ENCODE results near the gene SULF2.

The SULF2 gene

DNA sequence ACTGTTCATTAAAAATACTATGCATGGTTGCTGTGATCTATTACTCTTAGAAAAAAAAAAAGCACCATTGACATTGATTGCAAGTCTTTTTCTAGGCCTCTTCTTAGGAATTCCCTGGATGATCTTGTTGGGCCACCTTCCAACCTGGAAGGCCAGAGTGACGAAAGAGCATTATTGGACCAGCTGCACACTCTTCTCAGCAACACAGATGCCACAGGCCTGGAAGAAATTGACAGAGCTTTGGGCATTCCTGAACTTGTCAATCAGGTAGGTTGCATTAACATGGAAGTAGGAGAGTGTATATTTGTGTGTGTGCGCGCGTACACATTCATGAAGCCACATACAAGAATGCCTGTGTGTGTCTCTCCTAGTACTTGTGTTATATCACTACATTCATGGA, 143.2 kb downstream of the SULF2 start:
- DNase-seq, result no peak

DNA sequence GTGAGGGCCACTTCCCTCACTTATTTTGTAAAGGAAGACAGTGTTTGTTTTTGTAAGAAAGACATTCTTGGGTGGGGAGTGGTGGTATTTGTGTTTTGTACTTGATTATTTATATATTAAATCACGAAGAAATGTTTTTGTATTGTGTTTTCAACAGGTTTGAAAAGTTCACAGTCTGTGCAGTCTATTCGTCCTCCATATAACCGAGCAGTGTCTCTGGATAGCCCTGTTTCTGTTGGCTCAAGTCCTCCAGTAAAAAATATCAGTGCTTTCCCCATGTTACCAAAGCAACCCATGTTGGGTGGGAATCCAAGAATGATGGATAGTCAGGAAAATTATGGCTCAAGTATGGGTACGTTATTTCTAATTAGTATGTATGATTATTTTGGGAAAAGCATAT, 146.4 kb downstream of the SULF2 start:
- DNase-seq, result no peak

DNA sequence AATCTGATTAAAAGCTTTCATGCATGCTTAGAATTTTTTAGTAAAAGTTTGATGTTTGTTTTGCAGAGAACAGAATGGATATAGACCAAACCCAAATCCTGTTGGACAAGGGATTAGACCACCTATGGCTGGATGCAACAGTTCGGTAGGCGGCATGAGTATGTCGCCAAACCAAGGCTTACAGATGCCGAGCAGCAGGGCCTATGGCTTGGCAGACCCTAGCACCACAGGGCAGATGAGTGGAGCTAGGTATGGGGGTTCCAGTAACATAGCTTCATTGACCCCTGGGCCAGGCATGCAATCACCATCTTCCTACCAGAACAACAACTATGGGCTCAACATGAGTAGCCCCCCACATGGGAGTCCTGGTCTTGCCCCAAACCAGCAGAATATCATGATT, 150.0 kb downstream of the SULF2 start:
- DNase-seq, result no peak

DNA sequence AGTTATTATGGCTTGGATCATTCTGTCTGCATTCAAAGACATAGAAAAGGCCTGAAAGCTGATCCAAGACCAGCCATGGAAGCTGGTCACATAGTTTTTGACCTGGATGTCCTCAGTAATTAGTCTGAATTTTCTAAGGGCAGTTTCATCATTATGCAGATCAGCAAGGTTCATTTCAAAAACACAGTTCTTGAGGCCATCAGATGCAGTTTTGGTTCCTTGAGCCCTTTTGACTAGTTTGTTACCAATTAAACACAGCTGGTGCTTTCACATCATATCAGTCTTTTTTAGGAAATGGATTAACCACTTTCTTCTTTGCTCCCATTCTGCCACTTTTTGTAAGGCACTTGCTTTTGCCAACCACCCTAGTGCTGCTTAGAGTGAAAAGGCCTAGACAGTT, 154.2 kb downstream of the SULF2 start:
- no peak for DNase-seq

GRCh38 chr20:47629907-47630306, 155.4 kb downstream of the SULF2 start:
- no peak for DNase-seq

GRCh38 chr20:47627540-47627939, 157.7 kb downstream of the SULF2 start:
- DNase-seq, result no peak

DNA sequence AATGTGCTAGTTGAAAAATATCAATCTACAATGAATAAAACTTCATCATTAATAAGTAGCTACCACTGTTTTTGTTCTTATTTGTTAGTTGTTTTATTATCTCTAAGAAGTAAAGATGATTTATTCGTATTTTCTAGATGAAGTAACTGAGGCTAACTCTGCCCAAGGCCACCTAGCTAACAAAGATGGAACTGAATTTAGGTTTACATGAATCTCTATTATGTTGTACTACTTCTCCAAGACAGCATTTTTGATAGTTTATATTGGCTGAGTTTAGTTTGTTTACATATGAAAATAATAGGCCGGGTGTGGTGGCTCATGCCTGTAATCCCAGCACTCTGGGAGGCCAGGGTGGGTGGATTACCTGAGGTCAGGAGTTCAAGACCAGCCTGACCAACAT, 162.1 kb downstream of the SULF2 start:
- DNase-seq, result no peak

- no peak for DNase-seq
These were observed 163.1 kb downstream of the SULF2 start for GRCh38 chr20:47622118-47622665.

DNA sequence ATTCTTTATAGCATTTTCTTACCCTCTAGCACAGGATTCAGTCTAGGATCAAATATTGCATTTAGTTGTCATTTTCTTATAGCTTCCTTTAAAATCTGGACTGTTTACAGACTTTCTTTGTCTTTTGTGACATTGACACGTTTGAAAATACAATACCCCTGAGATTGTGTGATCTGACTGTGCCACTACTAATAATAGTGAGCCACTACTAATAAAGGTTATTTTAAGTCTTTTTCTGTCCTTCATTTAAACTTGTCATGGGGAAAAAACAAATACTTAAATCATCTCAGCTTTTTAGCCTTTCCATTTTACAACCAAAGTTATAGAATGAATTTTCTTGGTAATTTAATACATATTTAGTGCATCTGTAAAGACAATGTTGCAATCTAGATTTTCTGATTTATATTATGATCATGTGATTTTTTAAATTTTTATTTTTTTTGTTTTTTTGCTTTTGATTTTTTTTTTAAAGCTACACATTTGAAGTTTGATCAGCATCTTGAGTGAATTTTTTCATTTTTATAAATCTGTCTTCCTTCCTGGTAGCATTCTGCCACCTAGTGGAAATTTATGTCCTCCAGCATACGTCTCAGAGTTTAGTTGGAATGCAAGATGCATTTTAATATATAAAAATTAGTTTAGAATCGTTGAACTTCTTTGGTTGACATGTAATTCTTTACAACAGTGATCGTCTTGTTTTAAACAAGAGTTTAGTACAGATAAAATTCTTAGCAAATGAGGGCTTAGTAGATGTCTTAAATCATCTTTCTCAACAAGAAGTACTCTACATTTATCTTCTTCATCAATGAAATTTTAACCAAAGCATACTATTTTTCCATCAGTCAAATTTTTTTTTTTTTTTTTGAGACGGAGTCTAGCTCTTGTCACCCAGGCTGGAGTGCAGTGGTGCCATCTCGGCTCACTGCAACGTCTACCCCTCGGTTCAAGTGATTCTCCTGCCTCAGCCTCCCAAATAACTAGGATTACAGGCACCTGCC, 164.2 kb downstream of the SULF2 start:
- no peak for DNase-seq

DNA sequence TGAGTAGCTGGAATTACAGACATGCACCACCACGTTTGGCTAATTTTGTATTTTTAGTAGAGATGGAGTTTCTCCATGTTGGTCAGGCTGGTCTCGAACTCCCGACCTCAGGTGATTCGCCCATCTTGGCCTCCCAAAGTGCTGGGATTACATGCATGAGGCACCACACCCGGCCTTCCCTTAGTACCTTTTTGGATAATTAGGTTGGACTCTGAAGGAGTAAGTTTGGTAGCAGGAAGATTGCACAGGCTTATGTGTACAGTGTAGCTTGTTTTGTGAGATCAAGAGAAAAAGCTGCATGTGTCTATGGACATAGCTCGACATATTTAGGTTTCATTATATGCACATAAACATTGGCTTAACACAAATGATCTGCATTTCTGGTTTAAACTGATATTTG, 166.8 kb downstream of the SULF2 start:
- no peak for DNase-seq

GRCh38 chr20:47614703-47615309, 170.5 kb downstream of the SULF2 start:
- DNase-seq, result no peak

GRCh38 chr20:47612670-47613069, 172.6 kb downstream of the SULF2 start:
- DNase-seq, result no peak

DNA sequence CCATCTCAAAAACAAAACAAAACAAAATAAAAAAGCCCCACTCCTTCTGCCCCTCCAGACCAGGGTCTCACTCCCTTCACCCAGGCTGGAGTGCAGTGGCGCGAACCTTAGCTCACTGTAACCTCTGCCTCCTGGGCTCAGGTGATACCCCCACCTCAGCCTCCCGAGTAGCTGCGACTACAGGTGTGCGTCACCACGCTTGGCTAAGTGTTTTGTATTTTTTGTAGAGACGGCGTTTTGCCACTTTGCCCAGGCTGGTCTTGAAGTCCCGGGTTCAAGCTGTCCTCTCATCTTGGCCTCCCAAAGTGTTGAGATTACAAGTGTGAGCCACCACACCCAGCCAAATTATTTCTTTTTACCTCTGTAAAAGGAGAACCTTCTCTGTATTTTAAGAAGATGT, 173.5 kb downstream of the SULF2 start:
- no peak for DNase-seq

- DNase-seq, result no peak
These were observed 174.4 kb downstream of the SULF2 start for GRCh38 chr20:47610945-47611250.

- DNase-seq, result peak; percentile 27
These were observed 174.9 kb downstream of the SULF2 start for GRCh38 chr20:47610247-47610944.

DNA sequence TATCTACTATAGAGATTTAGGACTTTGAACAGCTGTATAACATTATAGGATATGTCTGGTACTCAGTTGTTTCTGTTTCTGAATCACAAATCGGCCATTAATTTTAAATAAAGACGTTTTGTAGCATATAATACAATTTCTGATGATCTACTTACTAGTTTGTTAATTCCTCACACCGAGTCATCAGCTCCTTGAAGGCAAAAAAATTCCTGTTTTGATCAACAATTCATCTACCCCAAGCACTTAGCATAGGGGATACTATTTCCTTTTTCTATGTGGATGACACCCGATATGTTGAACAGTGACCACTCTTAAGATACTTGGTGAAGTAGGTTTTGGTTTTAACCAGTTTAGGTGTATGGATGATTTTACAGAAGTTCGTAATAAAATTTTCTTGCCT, 176.3 kb downstream of the SULF2 start:
- DNase-seq, result no peak
